GM18867 (cell line): Measurements from ENCODE around the gene MRPL33.

ENCODE experiments used
- ATAC-seq: cut with Tn5 transposase; IDR thresholded peaks from one replicate; pipeline ENCODE4 v1.9.1; 2021; ENCODE audit warnings: mild to moderate bottlenecking, moderate library complexity; ENCODE audit not compliant: unreplicated experiment

MRPL33 gene

GRCh38 chr2:27773959-27774358 lies 2.4 kb downstream of the MRPL33 start:
- no peak for ATAC-seq

- no peak for ATAC-seq
These were observed 4.6 kb downstream of the MRPL33 start for GRCh38 chr2:27776097-27776496.

GRCh38 chr2:27776696-27777095 lies 5.2 kb downstream of the MRPL33 start:
- no peak for ATAC-seq

GRCh38 chr2:27779417-27780055 lies 8.0 kb downstream of the MRPL33 start:
- ATAC-seq: no peak

- ATAC-seq: no peak
These were observed 10.0 kb downstream of the MRPL33 start for GRCh38 chr2:27781496-27781895.

- ATAC-seq: no peak
These were observed 11.2 kb downstream of the MRPL33 start for GRCh38 chr2:27782701-27783100.

- no peak for ATAC-seq
These were observed 19.3 kb downstream of the MRPL33 start for GRCh38 chr2:27790796-27791195.

- no peak for ATAC-seq
These were observed 21.2 kb downstream of the MRPL33 start for GRCh38 chr2:27792759-27793158.

- ATAC-seq: no peak
These were observed 23.7 kb downstream of the MRPL33 start for GRCh38 chr2:27795093-27795834.

- ATAC-seq: no peak
These were observed 24.4 kb downstream of the MRPL33 start for GRCh38 chr2:27795868-27796277.

- ATAC-seq: no peak
These were observed 25.6 kb downstream of the MRPL33 start for GRCh38 chr2:27796791-27797765.

- ATAC-seq: no peak
These were observed 26.3 kb downstream of the MRPL33 start for GRCh38 chr2:27797841-27798240.

- no peak for ATAC-seq
These were observed 27.0 kb downstream of the MRPL33 start for GRCh38 chr2:27798486-27798885.

- no peak for ATAC-seq
These were observed 27.6 kb downstream of the MRPL33 start for GRCh38 chr2:27798948-27799645.

- no peak for ATAC-seq
These were observed 28.1 kb downstream of the MRPL33 start for GRCh38 chr2:27799646-27800010.

GRCh38 chr2:27800856-27801255 lies 29.3 kb downstream of the MRPL33 start:
- no peak for ATAC-seq

GRCh38 chr2:27802547-27802946 lies 31.0 kb downstream of the MRPL33 start:
- ATAC-seq: no peak

GRCh38 chr2:27803046-27803445 lies 31.5 kb downstream of the MRPL33 start:
- ATAC-seq: no peak

- ATAC-seq: no peak
These were observed 32.6 kb downstream of the MRPL33 start for GRCh38 chr2:27804146-27804545.

- ATAC-seq: no peak
These were observed 33.7 kb downstream of the MRPL33 start for GRCh38 chr2:27805180-27805579.
